HG03039 (cell line): ENCODE measurements around the gene P2RX2.

ENCODE experiments used
- ATAC-seq: cut with Tn5 transposase; IDR thresholded peaks from one replicate; pipeline ENCODE4 v1.9.1; 2021; ENCODE audit warnings: mild to moderate bottlenecking, moderate library complexity; ENCODE audit not compliant: unreplicated experiment

P2RX2 gene

GRCh38 chr12:132618683-132619043 lies at the start of gene P2RX2:
TSS of gene P2RX2 (plus strand) at chr12:132618776. CDS start at chr12:132618817, 41 bp downstream.
- no peak for ATAC-seq

DNA sequence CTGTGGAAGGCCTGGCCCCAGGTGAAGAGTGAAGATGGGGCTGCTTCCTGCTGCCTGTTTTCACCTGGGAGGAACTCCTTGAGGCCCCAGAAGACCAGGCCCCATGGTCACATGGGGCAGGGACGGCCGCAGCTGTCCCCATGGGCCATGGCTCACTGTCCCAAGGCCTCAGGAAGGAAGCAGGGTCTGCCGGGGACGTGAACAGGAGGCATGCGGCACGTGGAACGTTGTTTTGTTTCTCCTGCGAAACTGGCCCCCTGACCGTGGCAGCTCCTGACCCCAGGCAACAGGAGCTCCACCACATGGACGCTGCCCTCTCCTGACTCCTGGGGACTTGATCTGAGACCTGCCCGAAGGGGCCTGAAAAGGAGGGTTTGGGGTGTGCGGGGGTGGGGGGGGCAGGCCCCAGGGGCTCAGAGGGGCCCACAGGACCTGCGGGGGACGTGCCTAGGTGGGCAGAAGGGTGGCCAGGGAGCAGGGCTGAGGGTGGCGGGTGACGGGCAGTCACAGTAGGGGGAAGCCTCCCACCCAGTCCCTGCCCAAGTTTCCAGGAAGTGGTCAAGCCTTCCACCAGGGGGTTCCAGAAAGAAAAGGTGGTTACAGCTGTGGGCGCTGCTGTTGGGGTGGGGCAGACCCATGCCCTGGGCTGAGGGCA lies 49.6 kb upstream of the P2RX2 start:
- ATAC-seq = no peak

DNA sequence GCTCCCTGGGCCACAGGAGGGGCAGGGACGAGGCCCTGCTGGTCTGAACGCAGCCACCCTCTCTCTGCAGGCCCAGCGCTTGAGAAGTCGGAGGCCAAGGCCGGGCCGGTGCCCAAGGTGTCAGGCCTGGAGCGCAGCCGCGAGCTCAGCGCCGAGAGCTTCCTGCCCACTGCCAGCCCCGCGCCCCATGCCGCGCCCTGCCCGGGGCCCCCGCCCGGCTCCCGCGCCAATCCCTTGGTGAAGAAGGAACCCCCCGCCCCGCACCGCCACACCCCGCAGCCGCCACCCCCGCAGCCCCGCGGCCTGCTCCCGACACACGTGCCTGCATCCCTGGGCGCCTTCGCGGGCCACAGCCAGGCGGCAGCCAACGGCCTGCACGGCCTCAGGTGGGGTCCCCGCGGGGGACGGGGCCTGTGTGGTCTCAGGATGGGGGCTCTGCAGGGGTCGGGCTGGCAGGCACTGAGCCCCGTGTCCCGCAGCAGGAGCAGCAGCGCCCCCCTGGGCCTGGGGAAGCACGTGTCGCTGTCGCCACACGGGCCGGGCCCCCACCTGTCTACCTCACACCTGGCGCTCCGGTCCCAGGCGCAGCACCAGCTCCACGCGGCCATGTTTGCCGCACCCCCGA lies 48.6 kb upstream of the P2RX2 start:
- ATAC-seq = no peak

DNA sequence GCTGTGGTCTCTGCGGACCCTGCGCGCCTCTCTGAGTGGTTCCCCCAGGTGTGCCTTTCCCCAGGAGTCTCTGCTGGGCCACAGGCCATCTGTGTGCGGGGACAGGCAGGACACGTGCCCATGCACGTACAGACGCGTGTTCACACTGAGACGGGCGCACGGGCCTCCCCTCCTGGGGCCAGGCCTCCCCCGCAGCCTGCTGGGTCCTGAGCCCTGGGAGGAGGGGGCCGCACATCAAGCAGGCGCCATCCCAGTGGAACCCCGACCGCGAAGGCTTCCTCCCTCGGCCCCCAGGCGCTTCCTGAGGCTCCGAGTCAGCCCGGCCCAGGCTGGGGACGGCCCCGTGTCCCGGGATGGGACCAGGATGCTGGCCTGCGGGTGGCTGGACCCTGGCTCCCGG lies 47.9 kb upstream of the P2RX2 start:
- no peak for ATAC-seq

GRCh38 chr12:132571051-132571450 lies 47.5 kb upstream of the P2RX2 start:
- no peak for ATAC-seq

- no peak for ATAC-seq
These were observed 47.0 kb upstream of the P2RX2 start for GRCh38 chr12:132571598-132571997.

DNA sequence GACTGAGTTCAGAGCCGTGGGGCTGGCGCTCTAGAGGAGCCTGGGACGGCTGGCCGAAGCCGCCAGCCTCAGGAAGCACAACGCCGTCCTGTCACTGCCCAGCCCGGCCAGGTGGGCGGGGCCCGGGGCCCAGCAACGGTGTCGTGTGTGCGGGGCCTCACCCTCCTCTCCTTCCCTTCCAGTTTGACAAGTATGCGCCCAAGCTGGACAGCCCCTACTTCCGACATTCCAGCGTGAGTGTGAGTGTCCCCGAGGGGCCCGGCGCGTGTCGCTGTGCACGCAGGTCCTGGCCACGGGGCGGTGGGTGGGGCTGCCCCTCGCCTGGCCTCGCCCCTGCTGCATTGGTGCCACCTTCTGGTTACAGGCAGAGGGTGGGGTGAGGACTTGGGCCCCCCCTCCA lies 46.5 kb upstream of the P2RX2 start:
- no peak for ATAC-seq

GRCh38 chr12:132572801-132573760 lies 45.5 kb upstream of the P2RX2 start:
- ATAC-seq = no peak

DNA sequence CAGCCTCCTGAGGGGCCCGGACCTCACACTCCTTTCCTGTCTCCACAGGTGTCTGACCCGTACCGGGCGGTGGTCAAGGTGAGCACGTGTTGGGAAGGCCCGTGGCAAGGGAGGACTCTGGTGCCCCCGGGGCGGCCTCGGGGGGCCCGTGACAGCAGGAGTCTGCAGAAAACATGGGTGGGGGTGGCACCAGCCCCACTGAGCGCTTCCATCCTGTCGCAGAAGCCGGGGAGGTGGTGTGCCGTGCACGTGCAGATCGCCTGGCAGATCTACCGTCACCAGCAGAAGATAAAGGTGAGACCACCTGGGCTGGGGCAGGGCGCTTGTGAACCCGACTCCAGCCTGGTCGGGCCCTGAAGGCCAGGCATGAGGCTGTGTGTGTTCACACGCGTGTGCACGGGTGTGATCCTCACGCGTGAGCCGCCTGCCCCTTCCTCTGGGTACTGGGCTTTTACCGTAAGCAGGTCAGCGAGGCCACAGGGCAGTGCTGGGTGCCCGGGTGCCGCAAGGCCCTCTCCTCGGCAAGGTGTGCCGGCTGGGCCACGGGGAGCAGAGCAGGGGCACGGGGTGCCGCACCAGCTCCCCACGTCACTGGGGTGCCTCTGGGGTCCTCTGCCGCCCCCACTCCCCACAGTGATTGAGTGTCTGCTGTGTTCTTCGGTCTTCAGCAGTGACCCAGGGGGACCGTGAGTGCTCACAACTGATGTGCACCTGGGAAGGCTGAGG lies 44.1 kb upstream of the P2RX2 start:
- ATAC-seq = no peak

- ATAC-seq = no peak
These were observed 42.9 kb upstream of the P2RX2 start for GRCh38 chr12:132575661-132576060.

- ATAC-seq = no peak
These were observed 41.9 kb upstream of the P2RX2 start for GRCh38 chr12:132576701-132577100.

DNA sequence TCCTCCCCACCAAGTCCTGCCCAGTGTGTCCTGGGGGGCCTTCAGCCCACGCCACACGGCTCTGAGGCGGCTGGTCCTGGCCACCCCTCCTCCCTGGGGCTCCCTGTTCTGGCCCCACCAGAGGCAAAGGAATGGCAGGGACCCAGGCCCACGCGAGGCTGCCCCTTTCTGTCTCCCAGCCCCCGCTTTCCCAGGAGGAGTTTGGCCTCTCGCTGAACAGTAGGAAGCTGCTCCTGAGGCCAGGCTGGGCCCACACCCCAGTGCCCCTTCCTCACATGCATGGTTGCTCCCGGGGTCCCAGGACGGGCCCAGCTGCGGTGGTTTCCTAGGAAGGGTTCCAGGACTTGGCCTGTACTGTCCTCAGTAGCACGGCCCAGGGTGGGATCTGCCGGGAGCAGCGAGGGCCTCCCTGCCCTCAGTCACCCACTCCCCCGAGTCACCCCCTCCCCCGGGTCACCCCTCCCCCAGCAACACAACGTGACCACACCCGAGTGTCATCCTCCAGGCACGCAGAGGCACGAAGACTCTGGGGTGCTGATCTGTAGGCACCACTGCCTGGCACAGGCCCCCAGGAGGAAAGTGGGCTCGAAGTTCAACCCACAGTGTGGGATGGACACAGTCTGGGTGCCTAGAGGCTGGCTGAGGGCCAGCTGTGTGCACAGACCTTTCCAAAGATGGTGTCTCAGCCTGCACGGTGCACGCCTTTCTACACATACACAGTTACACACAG lies 41.2 kb upstream of the P2RX2 start:
- no peak for ATAC-seq

DNA sequence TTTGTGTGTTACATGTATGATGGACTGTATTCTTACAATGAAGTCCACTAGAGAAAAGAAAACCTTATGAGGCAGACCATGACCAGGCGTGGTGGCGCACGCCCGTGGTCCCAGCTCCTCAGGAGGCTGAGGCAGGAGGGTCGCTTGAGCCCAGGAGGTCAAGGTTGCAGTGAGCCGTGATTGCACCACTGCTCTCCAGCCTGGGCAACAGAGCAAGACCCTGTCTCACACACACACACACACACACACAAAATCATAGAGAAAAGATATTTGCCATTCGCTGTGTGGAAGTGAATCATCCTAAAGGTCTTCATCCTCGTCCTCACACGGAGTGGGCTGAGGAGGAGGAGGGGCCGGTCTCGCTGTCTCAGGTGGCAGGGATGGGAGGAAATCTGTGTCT lies 40.5 kb upstream of the P2RX2 start:
- no peak for ATAC-seq

DNA sequence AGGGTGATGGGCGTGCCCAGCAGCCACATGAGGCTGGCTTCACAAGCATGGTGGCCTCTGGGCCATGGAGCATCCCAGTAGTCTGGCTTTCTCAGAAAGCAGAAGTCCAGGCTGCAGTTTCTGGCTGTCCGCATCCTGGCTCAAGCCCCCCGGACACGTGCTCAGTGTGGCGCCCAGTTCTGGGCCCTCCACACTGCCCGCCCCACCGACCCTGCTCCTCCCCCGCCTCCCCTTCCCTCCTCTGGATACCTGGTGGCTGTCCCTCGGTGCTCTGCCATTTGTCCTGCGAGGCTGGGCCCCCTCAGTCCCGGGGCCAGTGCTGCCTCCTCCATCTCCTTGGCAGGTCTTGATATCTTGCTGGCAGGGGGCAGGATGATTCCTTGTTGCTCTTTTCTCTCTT lies 39.8 kb upstream of the P2RX2 start:
- ATAC-seq = no peak

DNA sequence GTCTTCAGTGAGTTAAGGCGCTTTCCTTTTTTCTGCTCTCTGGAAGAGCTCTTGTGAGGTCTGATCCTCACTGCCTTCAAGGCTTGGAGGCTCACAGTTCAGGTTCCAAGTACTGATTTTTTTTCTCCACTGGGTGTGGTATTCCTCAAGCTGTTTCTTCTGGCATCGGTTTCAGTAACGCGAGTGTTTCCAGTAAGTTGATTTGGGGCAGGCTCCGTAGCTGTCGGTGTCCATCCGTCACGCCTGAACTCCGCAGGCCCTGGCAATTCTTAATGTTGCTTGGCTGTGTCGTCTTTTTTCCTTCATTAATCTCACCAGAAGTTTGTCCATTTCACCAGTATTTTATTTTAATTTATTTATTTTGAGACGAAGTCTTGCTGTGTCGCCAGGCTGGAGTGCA lies 38.8 kb upstream of the P2RX2 start:
- ATAC-seq = no peak

GRCh38 chr12:132580701-132581292 lies 37.8 kb upstream of the P2RX2 start:
- no peak for ATAC-seq

DNA sequence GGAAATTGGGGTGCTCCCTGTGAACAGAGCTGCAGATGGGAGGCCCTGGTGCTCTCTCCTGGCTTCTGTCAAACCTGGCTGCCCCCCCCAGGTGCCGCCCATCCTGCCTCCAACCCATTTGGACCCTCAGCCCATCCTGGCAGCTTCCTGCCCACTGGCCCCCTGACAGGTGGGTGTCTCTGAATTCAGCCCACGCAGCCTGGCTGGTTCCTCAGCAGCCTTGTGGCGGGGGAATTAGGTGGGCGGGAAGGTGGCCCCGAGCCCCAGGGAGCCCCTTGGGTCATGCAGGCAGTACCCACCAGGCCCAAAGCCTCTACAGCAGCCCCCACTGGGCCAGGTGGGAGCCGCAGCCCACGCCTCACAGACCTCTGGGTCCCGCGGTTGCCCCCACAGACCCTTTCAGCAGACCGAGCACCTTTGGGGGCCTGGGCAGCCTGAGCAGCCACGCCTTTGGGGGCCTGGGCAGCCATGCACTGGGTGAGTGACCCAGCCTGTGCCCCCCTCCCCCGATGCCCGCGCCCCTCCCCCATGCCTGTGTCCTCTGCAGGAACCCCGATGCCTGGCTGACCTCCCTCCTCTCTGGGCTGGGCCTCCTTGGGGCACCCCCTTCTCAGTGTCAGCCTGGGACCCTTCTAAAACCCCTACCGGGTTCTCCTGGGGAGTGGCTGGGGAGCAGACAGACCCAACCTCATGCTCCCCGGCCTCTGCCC lies 37.1 kb upstream of the P2RX2 start:
- ATAC-seq = no peak

DNA sequence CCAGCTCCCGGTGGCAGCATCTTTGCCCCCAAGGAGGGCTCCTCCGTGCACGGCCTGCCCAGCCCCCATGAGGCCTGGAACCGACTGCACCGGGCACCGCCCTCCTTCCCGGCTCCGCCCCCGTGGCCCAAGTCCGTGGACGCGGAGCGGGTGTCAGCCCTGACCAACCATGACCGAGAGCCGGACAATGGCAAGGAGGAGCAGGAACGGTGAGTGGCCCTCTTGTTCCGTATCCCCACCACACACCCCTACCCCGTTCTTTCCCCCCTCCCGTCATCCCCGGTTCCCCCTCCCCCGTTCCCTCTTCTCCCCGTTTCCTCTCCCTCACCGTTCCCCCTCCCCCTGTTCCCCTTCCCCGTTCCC lies 36.5 kb upstream of the P2RX2 start:
- no peak for ATAC-seq

GRCh38 chr12:132582582-132583410 lies 35.8 kb upstream of the P2RX2 start:
- no peak for ATAC-seq
